Hematopoietic multipotent progenitor cell treated with erythropoietin and hydrocortisone succinate and interleukin-3 and kit ligand, for 6 days (in vitro differentiated cells): ENCODE results near the gene CRYBA1.

Experiments
- DNase-seq: peaks from one replicate; pipeline ENCODE4 v3.0.0-alpha.2; 2015

Gene CRYBA1

GRCh38 chr17:29283961-29284360 lies 37.3 kb downstream of the CRYBA1 start:
- DNase-seq = no peak

- no peak for DNase-seq
Measured at GRCh38 chr17:29289852-29290251, 43.2 kb downstream of the CRYBA1 start.

- peak; percentile 90 for DNase-seq
Measured at GRCh38 chr17:29291163-29291752, 44.6 kb downstream of the CRYBA1 start.

GRCh38 chr17:29292071-29292991 lies 45.7 kb downstream of the CRYBA1 start:
- peak; percentile 84 for DNase-seq

- DNase-seq = peak; percentile 80
Measured at GRCh38 chr17:29292992-29293889, 46.6 kb downstream of the CRYBA1 start.

GRCh38 chr17:29293890-29294579 lies 47.4 kb downstream of the CRYBA1 start, which contains the start of gene NUFIP2:
Gene NUFIP2 (minus strand): TSS chr17:29294148. CDS start chr17:29294059, 89 bp downstream.
- peak; percentile 99 for DNase-seq

- DNase-seq = no peak
Measured at GRCh38 chr17:29294580-29294900, 47.9 kb downstream of the CRYBA1 start.

GRCh38 chr17:29295420-29295819 lies 48.8 kb downstream of the CRYBA1 start:
- DNase-seq = no peak

- DNase-seq = no peak
Measured at GRCh38 chr17:29299031-29299430, 52.4 kb downstream of the CRYBA1 start.

GRCh38 chr17:29303386-29303785 lies 56.7 kb downstream of the CRYBA1 start:
- no peak for DNase-seq
